GM10266 (cell line): Measurements from ENCODE around the gene CDK14.

Source experiments
- DNase-seq: peaks from one replicate; pipeline ENCODE4 v3.0.0; 2012; ENCODE audit errors: extremely low spot score
- CTCF ChIP-seq: IDR thresholded peaks from 2 replicates; pipeline ENCODE4 v1.5.1; 2012; ENCODE audit warnings: mild to moderate bottlenecking, low read depth; ENCODE audit not compliant: control insufficient read depth, insufficient read depth; ENCODE audit errors: missing control alignments

The CDK14 gene

GRCh38 chr7:90596671-90597562, 796 bp downstream of the CDK14 start:
- no peak for TF ChIP-seq CTCF
- peak; percentile 64 for DNase-seq

GRCh38 chr7:90597563-90598253, 1.6 kb downstream of the CDK14 start:
- TF ChIP-seq CTCF = no peak
- no peak for DNase-seq

GRCh38 chr7:90599038-90599437, 2.9 kb downstream of the CDK14 start:
- no peak for TF ChIP-seq CTCF
- DNase-seq = no peak

- TF ChIP-seq CTCF = no peak
- no peak for DNase-seq
These were observed 3.9 kb downstream of the CDK14 start for GRCh38 chr7:90599892-90600555.

GRCh38 chr7:90602303-90602702, 6.2 kb downstream of the CDK14 start:
- TF ChIP-seq CTCF = no peak
- no peak for DNase-seq

GRCh38 chr7:90603346-90603745, 7.2 kb downstream of the CDK14 start:
- DNase-seq = no peak
- TF ChIP-seq CTCF = no peak
